Cardiac septum (tissue), 1 donor: ENCODE data around the gene CHPF. TPM values are rescaled to one million over a fixed set of nuclear protein-coding genes. Genes with fewer than 3 reads are reported as not detected.

ENCODE experiments used
- DNase-seq: peaks from one replicate; pipeline ENCODE4 v3.0.0-alpha.2; 2020; ENCODE audit warnings: low spot score
- intact Hi-C: fragments of 100-400 bp; cut with DNase I; formaldehyde crosslinking; loops from one replicate; pipeline ENCODE4 v1.14.0; 2022
- total RNA-seq: library from RNA; stranded (reverse); fragmentation: NEBNext Ultra II Directional; extraction: Animal tissue kit (Norgen Biotek cat#: 25700); gene quantifications from one replicate; pipeline ENCODE4 v1.2.1, GENCODE V29; 2021
- donor health status: DM: no; HTN: no; CAD: no.

The CHPF gene
- total RNA-seq, 1 donor from 2014 or later = 120 TPM

DNA sequence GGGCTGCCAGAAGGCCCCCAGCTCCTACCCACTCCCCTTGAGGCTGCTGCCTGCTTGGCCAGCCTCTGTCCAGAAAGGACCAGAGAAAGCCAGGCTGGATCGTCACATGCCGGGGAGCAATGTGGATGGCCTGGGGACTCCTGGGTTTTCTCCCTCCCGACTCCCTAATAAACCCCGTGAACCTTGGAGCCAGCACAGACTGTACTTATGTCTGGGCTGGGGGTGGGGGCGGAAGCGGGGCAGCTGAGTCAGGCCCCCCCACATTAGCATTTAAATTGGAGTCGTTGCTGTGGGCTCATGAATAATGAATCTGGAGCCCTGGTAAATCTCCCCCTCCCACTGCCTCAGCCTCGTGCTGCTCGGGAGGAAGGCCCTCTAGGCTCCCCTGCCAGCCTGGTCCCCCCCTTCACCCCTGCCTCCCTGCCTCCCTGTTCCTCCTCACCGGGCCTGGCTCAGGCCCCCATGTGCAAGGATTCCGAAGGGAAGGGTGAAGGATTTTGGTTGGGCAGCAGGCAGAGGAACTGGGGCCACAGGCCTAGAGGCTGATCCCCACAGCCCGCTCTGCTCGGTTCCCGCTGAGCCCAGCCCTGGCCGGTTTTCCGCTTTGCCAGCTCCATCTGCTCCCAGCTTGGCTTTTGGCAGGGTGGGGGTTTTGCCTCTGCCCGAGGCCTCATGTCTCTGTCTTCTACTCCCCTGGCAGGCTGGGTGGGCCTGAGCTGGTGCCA, 36.6 kb downstream of the CHPF start:
- no peak for DNase-seq
- intact Hi-C loops = no loop called here

DNA sequence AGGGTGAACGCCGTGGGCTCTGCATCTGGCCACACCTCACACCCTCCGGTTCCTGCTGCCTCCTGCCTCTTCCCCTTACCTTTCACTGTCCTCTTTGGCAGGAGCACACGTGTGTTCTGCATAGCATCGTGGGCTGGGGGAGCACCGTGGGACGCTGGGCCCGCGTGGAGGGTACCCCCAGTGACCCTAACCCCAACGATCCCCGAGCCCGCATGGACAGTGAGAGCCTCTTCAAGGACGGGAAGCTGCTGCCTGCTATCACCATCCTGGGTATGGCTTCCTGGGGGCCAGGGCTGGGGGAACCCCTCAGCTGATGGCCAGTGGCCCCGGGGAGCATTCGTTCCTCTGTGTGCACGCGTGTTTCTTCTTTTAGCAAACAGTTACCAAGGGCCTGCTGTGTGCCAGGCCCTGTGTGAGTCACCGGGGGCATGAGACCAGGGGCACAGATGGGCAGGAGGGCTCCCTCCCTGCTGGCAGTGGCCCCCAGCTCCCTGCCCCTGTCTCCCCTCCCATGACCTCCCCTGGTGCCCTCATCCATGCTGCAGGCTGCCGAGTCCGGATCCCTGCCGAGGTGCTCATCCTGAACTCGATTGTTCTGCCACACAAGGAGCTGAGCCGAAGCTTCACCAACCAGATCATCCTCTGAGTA, 37.3 kb downstream of the CHPF start:
- DNase-seq = no peak
- intact Hi-C loops = no loop called here

DNA sequence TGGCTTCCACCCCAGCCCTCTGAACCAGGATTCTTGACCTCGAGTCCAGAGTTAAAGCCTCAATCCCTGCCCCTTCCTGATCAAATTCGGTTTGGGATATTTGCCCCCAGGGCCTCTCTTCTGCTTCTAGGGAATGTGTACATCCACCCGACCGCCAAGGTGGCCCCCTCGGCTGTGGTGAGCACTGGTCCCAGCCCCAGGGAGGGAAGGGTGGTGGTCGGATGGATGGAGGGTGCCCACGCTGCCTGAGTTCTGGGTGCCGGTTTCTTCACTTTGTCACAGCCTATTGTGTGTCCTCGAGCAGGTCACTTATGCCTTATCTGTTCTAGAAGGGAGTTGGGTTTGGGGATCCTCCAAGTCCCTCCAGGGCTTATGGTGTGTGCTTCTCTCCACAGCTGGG, 38.0 kb downstream of the CHPF start:
- no peak for DNase-seq
- intact Hi-C loops = no loop called here

DNA sequence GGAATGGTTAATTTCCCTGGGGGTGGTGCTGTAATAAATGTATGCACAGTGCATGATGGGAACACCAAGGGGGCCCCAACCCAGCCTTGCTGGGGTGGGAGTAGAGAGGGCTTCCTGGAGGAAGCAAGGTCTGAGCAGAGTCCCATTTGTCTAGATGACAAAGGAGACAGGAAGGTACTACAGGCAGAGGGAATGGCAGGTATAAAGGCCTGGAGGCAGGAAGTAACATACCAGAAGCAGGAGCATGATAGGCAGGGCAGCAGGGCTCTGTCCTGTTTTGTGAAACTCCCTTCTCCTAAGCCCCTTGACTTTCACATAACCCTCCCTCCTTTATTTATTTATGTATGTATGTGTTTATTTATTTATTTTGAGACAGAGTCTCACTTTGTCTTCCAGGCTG, 41.0 kb downstream of the CHPF start:
- no peak for DNase-seq
- intact Hi-C loops = no loop called here

DNA sequence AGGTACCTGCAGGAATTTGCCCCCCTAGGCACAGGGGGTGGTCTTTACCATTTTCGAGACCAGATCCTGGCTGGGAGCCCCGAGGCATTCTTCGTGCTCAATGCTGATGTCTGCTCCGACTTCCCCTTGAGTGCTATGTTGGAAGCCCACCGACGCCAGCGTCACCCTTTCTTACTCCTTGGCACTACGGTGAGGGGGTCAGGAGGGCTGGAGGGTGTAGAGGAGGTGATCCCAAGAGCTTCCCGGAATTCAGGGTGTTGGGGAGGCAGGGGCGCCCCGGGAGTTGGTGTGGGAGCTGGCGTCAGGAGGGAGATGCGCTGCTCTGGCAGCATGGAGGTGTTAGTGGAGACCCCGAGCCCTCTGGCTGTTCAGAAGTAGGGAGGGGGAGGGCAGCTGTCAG, 41.8 kb downstream of the CHPF start:
- DNase-seq = no peak
- intact Hi-C loops = no loop called here

DNA sequence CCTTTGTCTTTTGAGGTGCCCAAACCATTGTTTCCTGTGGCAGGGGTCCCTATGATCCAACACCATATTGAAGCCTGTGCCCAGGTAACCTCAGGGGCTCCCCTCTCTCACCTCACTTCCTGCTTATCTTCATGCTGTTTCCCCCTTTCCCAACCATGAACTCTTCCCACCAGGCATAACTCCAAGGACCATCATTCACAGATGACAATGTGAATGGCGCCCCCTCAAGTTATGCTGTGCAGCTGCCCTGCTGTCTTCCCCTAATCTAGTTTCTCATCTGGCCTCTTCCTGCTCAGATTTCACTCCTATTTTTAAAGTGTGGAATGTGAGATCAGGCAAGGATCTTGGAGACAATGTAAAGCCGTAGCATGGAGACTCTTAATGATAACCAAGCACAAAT, 43.5 kb downstream of the CHPF start:
- intact Hi-C loops = no loop called here
- DNase-seq = no peak

DNA sequence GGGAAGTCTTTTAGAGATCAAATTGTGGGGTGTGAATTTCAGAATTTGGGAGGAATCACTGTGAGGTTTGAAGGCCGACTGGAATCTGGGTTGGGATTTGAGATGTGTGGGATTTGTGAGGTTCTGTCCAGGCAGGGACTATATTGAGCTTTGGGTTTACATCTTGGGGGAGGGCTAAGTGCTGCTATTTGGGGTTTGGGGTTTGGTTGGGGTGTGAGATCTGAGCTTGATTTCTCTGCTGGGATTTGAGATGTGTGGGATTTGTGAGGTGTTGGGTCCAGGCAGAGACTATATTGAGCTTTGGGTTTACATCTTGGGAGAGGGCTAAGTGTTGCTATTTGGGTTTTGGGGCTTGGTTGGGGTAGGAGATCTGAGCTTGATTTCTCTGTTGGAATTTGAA, 44.1 kb downstream of the CHPF start:
- intact Hi-C loops = loop anchor here (2.0 kb wide), 1 partner anchor 39 kb away; no protein-coding TSS in a partner anchor
- DNase-seq = no peak

DNA sequence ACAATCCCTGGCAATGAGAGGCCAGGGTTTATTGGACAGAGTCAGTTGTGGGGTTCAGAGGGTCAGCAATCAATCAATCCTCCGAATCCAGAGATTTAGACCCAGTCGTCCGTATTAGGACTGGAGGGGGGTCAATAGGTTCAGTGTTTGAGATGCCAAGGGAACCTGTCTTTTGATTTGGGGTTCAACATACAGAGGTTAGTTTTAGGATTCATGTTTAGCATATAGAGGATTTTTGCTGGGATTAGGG, 44.6 kb downstream of the CHPF start:
- intact Hi-C loops = loop anchor here (2.0 kb wide), 1 partner anchor 38 kb away; no protein-coding TSS in a partner anchor
- DNase-seq = no peak

DNA sequence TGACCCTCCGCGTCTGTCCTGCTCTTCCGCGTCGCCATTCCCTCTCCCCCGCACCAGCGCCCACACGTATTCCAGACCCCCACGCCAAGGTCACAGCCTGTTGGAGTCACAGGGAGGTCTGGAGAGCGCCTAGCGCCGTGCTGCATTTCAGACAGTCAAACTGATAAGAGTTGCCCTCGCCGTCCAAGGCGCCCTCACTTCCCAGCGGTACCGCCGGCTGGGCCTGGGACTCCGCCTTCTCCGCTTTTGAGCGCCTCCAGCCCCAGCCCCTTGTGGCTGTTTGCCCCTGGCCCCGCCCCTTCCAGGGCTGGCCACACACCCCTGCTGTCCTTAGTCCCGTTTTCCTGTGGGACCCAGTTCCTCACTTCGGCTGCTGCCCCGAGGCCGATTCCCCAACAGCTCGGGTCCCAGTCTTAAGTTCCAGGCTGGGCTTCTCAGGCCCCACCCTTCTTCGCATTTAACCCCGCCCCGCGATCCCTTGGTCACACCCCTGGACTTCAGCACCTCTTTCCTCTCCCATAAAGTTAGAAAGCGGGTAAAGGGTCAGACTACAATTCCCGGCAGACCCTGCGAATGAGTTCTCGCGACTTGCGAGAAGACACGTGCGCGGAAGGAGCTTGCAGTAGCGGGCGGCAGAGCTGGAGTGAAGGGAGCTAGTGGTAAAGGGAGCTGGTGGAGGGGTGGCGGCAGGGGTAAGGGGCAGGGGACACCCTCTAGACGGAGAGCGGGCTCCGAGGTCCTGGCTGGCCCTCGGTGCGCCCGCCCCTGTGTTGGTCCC, 45.1 kb downstream of the CHPF start, which contains the start of gene GMPPA:
Gene GMPPA, plus strand, starts transcription at position 612 of the 778 bp plus-strand sequence. CDS start 1,085 bp downstream, outside the sequence.
- intact Hi-C loops = loop anchor here (2.0 kb wide), 1 partner anchor 38 kb away; no protein-coding TSS in a partner anchor
- DNase-seq = peak; percentile 99

DNA sequence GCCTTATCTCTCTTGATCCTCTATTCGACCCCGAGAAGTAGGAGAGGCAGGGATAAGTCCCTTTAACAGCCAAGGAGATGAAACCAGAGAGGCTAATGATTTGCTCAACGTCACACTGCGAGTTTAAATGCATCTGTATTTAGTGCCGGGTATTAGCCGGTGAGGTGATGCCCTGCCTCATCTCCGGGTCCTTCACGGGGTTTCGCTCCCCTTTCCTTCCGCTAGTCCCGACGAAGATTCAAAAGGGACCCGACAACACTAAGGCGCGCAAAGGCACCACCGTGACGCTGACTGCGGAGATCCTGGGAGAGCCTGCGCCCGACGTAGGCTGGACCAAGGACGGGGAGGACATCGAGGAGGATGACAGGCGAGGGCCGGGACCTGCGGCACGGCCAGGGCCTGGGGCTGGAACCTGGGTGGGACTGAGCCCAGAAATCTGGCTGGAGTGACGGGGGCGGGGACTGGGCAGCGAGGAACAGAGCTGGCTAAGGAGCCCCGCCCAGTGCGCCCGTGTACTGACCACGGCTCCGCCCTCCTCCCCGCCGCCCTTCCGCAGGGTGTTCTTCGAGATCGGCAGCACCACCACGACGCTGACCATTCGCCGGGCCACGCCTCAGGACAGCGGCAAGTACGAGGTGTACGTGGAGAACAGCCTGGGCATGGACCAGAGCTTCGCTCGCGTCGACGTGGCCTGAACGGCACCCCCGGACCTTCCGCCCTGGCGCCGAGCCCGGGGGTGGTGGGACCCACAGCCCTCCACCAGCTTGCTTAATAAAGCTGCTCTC, 45.9 kb downstream of the CHPF start:
- intact Hi-C loops = loop anchor here (2.0 kb wide), 1 partner anchor 37 kb away; no protein-coding TSS in a partner anchor
- peak; percentile 96 for DNase-seq

DNA sequence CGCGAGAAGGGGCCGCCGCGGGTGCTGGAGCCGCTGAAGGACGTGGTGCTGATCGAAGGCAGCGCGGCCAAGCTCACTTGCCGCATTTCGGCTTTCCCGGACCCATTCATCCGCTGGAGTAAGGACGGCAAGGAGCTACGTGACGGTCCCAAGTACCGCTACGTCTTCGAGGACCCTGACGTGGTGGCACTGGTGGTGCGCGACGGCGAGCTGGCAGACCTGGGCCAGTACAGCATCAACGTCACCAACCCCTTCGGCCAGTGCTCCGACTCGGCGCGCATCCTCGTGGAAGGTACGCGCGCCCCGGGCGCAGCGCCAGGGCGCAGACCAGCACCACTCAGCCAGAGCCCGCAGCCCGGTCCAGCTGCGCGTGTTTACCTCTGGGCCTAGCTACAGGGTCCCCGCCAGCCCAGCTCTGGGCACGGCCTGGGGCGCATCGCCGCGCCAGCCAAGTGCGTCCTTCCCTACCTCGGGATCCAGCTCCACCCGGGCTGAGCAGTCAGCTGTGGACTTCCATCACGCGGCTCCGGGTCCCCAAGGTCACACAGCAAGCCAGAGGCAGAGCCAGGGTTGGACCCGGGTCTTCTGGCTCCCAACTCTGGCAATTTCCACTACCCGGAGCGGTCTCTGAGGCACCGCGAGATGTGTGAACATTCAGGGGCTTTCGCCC, 46.6 kb downstream of the CHPF start:
- intact Hi-C loops = no loop called here
- DNase-seq = no peak

DNA sequence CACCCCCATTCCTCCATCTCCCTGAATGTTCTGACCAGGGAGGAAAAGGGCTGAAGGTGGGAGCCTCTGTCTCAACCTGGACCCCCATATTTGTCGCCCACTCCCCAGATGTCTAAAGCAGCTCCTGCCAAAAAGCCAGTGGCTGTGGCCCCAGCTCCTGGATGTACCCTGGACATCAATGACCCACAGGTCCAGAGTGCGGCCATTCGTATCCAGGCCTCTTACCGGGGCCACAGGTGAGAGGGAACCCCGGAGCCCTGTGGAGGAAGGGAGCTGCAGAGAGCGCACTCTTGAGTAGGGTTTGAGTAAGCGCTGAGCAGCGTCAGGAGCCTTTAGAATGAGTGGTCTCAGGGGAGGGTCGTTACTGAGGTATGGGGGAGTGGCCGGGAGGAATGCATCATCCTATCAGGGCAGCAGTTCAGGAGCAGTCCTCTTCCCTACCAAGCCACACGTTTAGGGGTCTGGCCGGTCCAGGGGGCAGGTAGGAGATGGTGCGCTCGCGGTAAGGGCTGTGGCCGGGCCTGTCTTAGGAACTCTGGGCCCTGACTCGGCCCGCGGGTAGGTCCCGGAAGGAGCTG, 47.3 kb downstream of the CHPF start:
- intact Hi-C loops = no loop called here
- DNase-seq = no peak

DNA sequence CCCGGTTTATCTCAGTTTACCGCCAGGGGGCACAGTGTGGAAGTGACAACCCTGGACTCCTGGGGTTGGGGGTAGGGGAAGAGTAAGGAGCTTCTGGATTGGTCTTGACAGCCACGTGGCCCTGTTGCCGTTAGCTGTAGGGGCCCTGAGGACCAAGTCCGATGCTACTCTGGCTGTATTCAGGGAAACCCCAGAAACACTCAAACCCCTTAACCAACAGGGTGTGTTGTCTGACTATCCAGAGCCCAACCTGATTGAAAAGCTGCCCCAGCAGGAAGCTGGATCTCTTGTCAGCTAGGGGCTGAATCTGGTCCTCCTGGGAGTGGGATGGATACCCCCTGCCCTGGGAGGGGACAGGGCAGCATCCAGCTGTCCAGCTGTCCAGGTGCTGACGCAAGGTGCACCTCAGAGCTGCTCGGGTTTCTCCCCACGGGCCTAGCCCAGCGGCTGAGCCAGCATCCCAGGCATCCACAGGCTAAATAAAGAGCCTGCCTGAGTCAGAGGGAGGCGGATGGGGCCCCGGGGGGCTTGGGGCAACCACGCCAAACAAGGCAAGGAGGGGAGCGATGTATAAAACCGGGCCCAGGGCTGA, 48.0 kb downstream of the CHPF start:
- no peak for DNase-seq
- intact Hi-C loops = no loop called here

DNA sequence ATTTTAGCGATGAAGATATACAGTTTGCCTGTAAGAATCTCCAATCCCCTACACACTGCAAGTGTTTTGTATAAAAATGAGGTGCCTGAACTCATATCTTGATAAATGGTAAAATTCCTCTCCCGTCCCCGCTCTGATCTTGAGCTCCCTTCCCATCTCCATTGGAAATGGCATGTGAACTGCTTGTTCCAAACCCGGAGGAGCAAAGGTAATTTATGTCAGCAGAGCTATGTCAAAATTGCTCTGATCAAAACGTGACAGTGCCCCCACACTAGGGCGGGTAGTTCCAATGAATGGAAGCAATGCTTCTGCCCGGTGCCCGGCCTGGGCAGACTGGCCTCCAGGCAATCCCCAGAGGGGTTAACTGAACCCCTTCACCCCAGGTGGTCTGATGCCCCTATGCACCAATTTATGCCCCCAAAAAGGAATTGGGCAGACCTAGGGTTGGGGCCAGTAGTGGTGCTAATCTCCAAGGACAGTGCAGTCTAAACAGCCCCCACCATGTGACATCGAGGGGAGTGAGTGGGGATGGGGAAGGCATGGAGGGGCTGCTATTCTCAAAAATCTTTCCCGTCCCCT, 48.6 kb downstream of the CHPF start:
- intact Hi-C loops = no loop called here

DNA sequence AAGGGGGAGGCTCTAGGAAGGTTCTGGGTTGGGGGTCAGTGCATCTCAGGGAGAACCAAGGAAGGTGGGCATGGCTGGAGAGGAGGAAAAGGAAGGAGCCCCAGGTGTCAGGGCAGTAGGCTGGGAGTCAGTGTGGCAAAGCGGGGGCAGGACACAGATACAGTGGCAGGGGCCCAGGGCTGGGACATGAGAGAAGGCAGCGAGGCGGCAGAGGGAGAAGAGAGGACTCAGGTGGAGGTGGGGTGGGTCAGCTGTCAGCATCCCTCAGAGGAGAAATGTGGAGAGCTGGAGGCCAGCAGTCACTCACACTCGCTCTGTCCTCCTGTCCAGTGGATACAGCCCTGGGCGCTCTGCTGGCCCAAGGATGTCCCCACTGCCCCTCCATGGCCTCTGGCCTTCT, 50.5 kb downstream of the CHPF start:
- intact Hi-C loops = no loop called here
- DNase-seq = no peak

More for the DNA sequence above, 48.6 kb downstream of the CHPF start:
- no peak for DNase-seq

DNA sequence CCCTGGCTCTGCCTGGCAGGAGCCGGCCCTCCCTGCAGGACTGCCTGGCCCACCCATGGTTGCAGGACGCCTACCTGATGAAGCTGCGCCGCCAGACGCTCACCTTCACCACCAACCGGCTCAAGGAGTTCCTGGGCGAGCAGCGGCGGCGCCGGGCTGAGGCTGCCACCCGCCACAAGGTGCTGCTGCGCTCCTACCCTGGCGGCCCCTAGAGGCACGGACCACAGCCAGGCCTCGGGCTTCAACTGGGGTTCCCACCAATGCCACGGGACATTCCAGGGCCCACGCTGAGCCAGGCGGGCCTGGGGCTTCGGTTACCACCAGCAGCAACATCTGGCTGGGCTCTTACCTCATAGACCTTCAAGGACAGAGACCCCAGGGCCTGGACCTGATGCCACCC, 51.0 kb downstream of the CHPF start:
- DNase-seq = no peak
- intact Hi-C loops = no loop called here

DNA sequence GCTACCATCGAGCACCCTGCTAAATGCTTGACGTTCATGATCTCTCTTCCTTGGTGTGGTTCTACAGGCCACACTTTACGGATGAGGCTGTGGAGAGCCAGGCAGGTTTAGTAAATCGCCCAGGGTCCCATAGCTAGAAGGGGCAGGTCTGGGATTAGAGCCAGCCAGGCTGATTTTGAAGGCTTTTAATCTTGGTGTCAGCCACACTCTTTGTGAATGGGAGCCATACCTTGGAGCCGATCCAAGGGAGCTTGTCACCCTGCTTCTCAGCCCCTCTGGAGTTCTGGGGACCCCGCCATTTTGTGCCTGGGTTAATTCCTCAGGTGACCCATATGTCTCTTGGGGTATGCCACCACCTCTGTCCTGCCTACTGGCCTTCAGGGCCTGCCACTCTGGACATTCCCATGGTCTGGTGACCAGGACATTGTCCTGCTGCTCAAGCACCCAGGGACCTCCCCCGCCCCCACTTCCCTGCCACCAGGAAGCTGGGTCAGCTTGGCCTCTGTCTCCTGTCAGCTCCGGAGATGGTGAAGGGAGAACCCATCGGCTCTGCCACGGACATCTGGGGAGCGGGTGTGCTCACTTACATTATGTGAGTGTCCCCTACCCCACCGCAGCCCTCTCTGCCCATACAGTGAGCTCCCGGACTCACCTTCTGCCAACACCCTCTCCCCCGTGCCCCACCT, 52.2 kb downstream of the CHPF start:
- intact Hi-C loops = no loop called here
- DNase-seq = no peak
